Transverse colon (tissue), 4 donors: Measurements from ENCODE around the gene UNK. TPM values are rescaled to one million over a fixed set of nuclear protein-coding genes. Genes with fewer than 3 reads are reported as not detected.

Experiments used
- DNase-seq: peaks from one replicate; pipeline ENCODE4 v3.0.0-alpha.2; 2019
- H3K27ac ChIP-seq, 4 donors: fragments of 200-600 bp; sonication (generic); 2 replicates each; pipeline ENCODE4 v1.5.1; 2016 to 2018; ENCODE audit warnings: inconsistent platforms in 4 of 4
- H3K27me3 ChIP-seq: fragments of 200-600 bp; sonication (generic); 2 replicates; pipeline ENCODE4 v1.5.1; 2017; ENCODE audit warnings: inconsistent platforms
- H3K36me3 ChIP-seq, 4 donors: fragments of 200-600 bp; sonication (generic); 2 replicates each; pipeline ENCODE4 v1.5.1; 2017 to 2019; ENCODE audit warnings: inconsistent platforms in 4 of 4
- H3K4me1 ChIP-seq, 4 donors: fragments of 200-600 bp; sonication (generic); 2 replicates each; pipeline ENCODE4 v1.5.1; 2017 to 2020; ENCODE audit warnings: inconsistent platforms in 4 of 4
- H3K4me3 ChIP-seq, 4 donors: fragments of 200-600 bp; sonication (generic); 1 replicate in 1 of 4; 2 replicates in 3 of 4; pipeline versions ENCODE4 v1.5.1 to v1.6.1; 2017 to 2019; ENCODE audit warnings: inconsistent platforms in 4 of 4
- H3K9me3 ChIP-seq, 2 donors: fragments of 200-600 bp; sonication (generic); 2 replicates each; pipeline ENCODE4 v1.5.1; 2017 to 2019; ENCODE audit warnings: inconsistent platforms in 2 of 2
- EP300 ChIP-seq: sonication (generic); formaldehyde crosslinking; IDR thresholded peaks from one replicate; pipeline ENCODE4 v1.6.1; 2017; ENCODE audit warnings: antibody characterized with exemption, low read depth
- POLR2A ChIP-seq: fragments of 450-650 bp; IDR thresholded peaks from one replicate; pipeline ENCODE4 v1.6.1; 2016; ENCODE audit warnings: antibody characterized with exemption, mild to moderate bottlenecking, moderate library complexity
- POLR2AphosphoS5 ChIP-seq, 3 donors: sonication (generic); formaldehyde crosslinking; IDR thresholded peaks; one replicate each; pipeline ENCODE4 v1.6.1; 2016; ENCODE audit warnings: antibody characterized with exemption in 3 of 3
- WGBS, 2 donors: methylation state at CpG; one replicate each; pipeline ENCODE4 v1.1.5; 2018; ENCODE audit warnings: low coverage in 1 of 2; 5-methylcytosine and 5-hydroxymethylcytosine counted together
- in situ Hi-C, 4 donors: fragments of 200-750 bp; cut with MboI; loops; one replicate each; pipeline versions ENCODE4 v1.15.0 to v1.15.1; 2017; ENCODE audit warnings: low sequenced_read_pairs in 3 of 4, low pct_ligation_motif_present in 1 of 4, low pct_unique_long_range_greater_than_20kb in 1 of 4
- intact Hi-C: fragments of 100-400 bp; cut with DNase I; formaldehyde crosslinking; loops from one replicate; pipeline ENCODE4 v1.15.1; 2023; ENCODE audit warnings: low total_unique reads
- total RNA-seq, 4 donors: library from RNA; depleted of rRNA; stranded (reverse); fragments of >200 nt; gene quantifications; one replicate each; pipeline ENCODE4 v1.1.0, GENCODE V29; 2016
- TF ChIP-seq, protein P1 (sequence below), 5 experiments: fragments of 200-600 bp in 3 of 5; fragments of 450-650 bp in 2 of 5; sonication (generic) in 3 of 5; IDR thresholded peaks; 1 replicate in 2 of 5; 2 replicates in 3 of 5; pipeline ENCODE4 v1.5.1; 2016 to 2017; ENCODE audit warnings: antibody characterized with exemption in 5 of 5, inconsistent platforms in 3 of 5, mild to moderate bottlenecking in 2 of 5, moderate library complexity in 1 of 5

Gene UNK
- total RNA-seq, 4 donors from 2014 or later = 24.0 to 99.1 (median 63.1) TPM

- Histone ChIP-seq H3K9me3 (no peaks in the 10 kb centered on the region), H3K4me1 (peaks cover 46 to 74% (median 58%) of the 10 kb centered on the region in 4 donors), H3K4me3 (no peak overlapping the region), H3K27ac (peak overlapping the region; percentile 94 to 97 (median 96)), H3K36me3 (no peaks in the 10 kb centered on the region), H3K27me3 (no peaks in the 10 kb centered on the region)
- DNase-seq = no peak
- intact Hi-C loops = loop anchor here (5.0 kb wide), 1 partner anchor 853 kb away; the partner anchor contains the start of genes JMJD6 and METTL23
- in situ Hi-C loops = loop anchor here in 1 of 4 donors (25.0 kb wide), 1 partner anchor 112 kb away; the partner anchor contains the start of gene GALK1
- TF ChIP-seq, protein P1, sequence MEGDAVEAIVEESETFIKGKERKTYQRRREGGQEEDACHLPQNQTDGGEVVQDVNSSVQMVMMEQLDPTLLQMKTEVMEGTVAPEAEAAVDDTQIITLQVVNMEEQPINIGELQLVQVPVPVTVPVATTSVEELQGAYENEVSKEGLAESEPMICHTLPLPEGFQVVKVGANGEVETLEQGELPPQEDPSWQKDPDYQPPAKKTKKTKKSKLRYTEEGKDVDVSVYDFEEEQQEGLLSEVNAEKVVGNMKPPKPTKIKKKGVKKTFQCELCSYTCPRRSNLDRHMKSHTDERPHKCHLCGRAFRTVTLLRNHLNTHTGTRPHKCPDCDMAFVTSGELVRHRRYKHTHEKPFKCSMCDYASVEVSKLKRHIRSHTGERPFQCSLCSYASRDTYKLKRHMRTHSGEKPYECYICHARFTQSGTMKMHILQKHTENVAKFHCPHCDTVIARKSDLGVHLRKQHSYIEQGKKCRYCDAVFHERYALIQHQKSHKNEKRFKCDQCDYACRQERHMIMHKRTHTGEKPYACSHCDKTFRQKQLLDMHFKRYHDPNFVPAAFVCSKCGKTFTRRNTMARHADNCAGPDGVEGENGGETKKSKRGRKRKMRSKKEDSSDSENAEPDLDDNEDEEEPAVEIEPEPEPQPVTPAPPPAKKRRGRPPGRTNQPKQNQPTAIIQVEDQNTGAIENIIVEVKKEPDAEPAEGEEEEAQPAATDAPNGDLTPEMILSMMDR (IDR thresholded peaks at IDR 0.05) = no peak
- TF ChIP-seq EP300 (no peak), POLR2A (no peak), POLR2AphosphoS5 (IDR thresholded peaks at IDR 0.05) (no peak)
- WGBS, 2 donors = 60 to 86% methylated on average over 1 to 37 of the region's 38 CpGs
Measured at GRCh38 chr17:75874323-75875181, 89.9 kb downstream of the UNK start.

Other genes with a start within 250 kb of the UNK start
- 1,000 to 10,000 TPM in 1 of 4 donors, 100 to 1,000 TPM in 2, 10 to 100 TPM in 1; 59.3 to 1,778 (median 829) TPM for gene MYO15B, start 197.0 kb upstream of the UNK start, total RNA-seq
- 10 to 100 TPM in 3 of 4 donors, not detected in 1; 31.3 to 71.4 (median 50.0) TPM for gene SMIM5, start 151.4 kb upstream of the UNK start, total RNA-seq
- gene RECQL5, start 117.7 kb upstream of the UNK start, total RNA-seq = 100 to 1,000 TPM in 2 of 4 donors, 10 to 100 TPM in 2; 25.1 to 129 (median 80.3) TPM
- 10 to 100 TPM; 49.0 to 83.8 (median 71.4) TPM for gene SAP30BP, start 117.5 kb upstream of the UNK start, total RNA-seq
- gene ITGB4, start 63.3 kb upstream of the UNK start, total RNA-seq = 100 to 1,000 TPM; 196 to 323 (median 229) TPM
- 100 to 1,000 TPM in 1 of 4 donors, 10 to 100 TPM in 1, 1 to 10 TPM in 2; 9.3 to 116 (median 30.9) TPM for gene GALK1, start 19.6 kb upstream of the UNK start, total RNA-seq
- 10 to 100 TPM in 3 of 4 donors, 1 to 10 TPM in 1; 3.0 to 48.3 (median 16.2) TPM for gene UNC13D, start 59.6 kb downstream of the UNK start, total RNA-seq
- 10 to 100 TPM; 27.7 to 75.1 (median 56.8) TPM for gene WBP2, start 70.5 kb downstream of the UNK start, total RNA-seq
- 100 to 1,000 TPM in 1 of 4 donors, 10 to 100 TPM in 3; 38.6 to 118 (median 41.0) TPM for gene TRIM47, start 93.8 kb downstream of the UNK start, total RNA-seq
- gene TRIM65, start 112.1 kb downstream of the UNK start, total RNA-seq = 10 to 100 TPM; 16.8 to 21.7 (median 20.5) TPM
- gene MRPL38, start 120.1 kb downstream of the UNK start, total RNA-seq = 100 to 1,000 TPM in 1 of 4 donors, 10 to 100 TPM in 3; 40.6 to 117 (median 48.5) TPM
- 10 to 100 TPM in 2 of 4 donors, 1 to 10 TPM in 2; 2.9 to 29.9 (median 7.9) TPM for gene FBF1, start 156.2 kb downstream of the UNK start, total RNA-seq
- gene ACOX1, start 194.4 kb downstream of the UNK start, total RNA-seq = 100 to 1,000 TPM in 3 of 4 donors, 10 to 100 TPM in 1; 37.0 to 254 (median 212) TPM
- gene TEN1, start 194.4 kb downstream of the UNK start, total RNA-seq = 100 to 1,000 TPM in 1 of 4 donors, 10 to 100 TPM in 3; 18.7 to 137 (median 20.7) TPM
- gene CDK3, start 216.0 kb downstream of the UNK start, total RNA-seq = 10 to 100 TPM in 2 of 4 donors, 1 to 10 TPM in 1, not detected in 1; 5.4 to 24.6 (median 16.9) TPM
- 10 to 100 TPM; 17.1 to 23.7 (median 20.6) TPM for gene EVPL, start 242.5 kb downstream of the UNK start, total RNA-seq